HepG2 (cell line): ENCODE data around the gene RCAN2.

Experiments used
- ESRRA ChIP-seq: sonication (generic); formaldehyde crosslinking; IDR thresholded peaks from 2 replicates; pipeline ENCODE4 v1.5.1; 2020; ENCODE audit warnings: mild to moderate bottlenecking, low read depth, missing genetic modification reagents
- GATAD1 ChIP-seq: IDR thresholded peaks from 2 replicates; pipeline ENCODE4 v1.6.1; 2016; ENCODE audit warnings: missing genetic modification reagents, missing compliant biosample characterization
- MZF1 ChIP-seq: sonication (generic); formaldehyde crosslinking; IDR thresholded peaks from 2 replicates; pipeline ENCODE4 v1.8.1; 2023; ENCODE audit warnings: mild to moderate bottlenecking, missing genetic modification reagents, borderline replicate concordance
- RARA ChIP-seq: IDR thresholded peaks from 2 replicates; pipeline ENCODE4 v1.6.1; 2016; ENCODE audit warnings: missing genetic modification reagents, missing compliant biosample characterization
- TEAD3 ChIP-seq: optimal IDR thresholded peaks from 2 replicates; pipeline ENCODE3; 2016; ENCODE audit warnings: borderline replicate concordance
- ZBTB4 ChIP-seq: sonication (generic); formaldehyde crosslinking; IDR thresholded peaks from 2 replicates; pipeline ENCODE4 v1.4.0; 2020; ENCODE audit warnings: missing genetic modification reagents, mild to moderate bottlenecking, borderline replicate concordance
- ZNF18 ChIP-seq: sonication (generic); formaldehyde crosslinking; IDR thresholded peaks from 2 replicates; pipeline ENCODE4 v1.8.0; 2022; ENCODE audit warnings: mild to moderate bottlenecking, missing genetic modification reagents; ENCODE audit not compliant: insufficient replicate concordance
- ZNF24 ChIP-seq: fragments of 450-650 bp; IDR thresholded peaks from 2 replicates; pipeline ENCODE4 v1.6.1; 2017; ENCODE audit warnings: antibody characterized with exemption, mild to moderate bottlenecking
- TF ChIP-seq, protein P1 (sequence below): sonication (generic); formaldehyde crosslinking; IDR thresholded peaks from 2 replicates; pipeline ENCODE4 v1.8.0; 2022; ENCODE audit warnings: missing genetic modification reagents, mild to moderate bottlenecking, moderate library complexity, borderline replicate concordance
- TF ChIP-seq, protein P2 (sequence below): IDR thresholded peaks from 2 replicates; pipeline ENCODE4 v1.6.1; 2012; ENCODE audit warnings: inconsistent platforms
- TF ChIP-seq, protein P3 (sequence below): sonication (generic); formaldehyde crosslinking; IDR thresholded peaks from 2 replicates; pipeline ENCODE4 v1.5.0; 2020; ENCODE audit warnings: mild to moderate bottlenecking, missing genetic modification reagents, moderate library complexity

DNA sequence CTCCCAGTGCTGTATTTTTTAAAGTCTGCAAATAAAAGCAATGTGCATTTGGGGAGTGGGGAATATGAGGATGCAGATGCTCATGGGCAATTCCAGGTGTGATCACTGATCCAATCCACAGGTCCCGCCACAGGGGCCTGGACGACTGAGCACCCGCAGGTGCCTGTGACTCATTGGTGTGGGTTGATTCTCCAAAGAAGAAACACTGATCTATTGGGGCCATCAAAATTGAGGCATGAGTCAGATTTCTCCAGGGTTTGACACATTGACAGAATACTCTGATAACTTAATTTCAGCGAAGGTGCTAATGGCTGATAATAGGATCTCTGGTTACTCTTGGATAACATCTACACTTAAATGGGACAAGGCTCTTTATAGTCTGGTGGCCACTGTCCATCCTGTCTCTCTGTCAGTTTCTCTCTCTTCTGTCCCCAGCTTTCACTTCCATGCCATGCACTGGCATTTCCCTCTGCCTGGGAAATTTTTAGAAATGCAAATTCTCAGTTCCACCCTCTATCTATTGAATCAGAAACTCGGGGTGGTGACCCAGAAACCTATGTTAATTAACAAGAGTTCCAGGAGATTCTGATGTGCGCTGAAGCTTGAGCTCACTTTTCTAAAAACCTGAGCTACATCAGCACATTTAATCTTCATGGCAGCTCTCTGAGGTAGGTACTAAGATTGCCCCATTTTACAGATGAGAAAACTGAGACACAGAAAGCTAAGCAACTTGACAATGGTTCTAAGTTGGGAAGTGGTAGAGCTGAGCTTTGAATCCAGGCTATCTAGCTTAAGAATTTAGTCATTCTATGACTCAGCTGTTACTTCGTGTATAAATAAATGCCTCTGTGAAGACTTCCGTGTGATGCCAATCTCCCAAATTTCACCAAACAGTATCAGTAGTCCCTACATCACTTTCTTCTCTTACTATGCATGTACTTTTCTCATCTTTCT is 10.2 kb upstream of the RCAN2 start:
- no peak for TF ChIP-seq ZBTB4 (CRISPR knock-in tag)
- TF ChIP-seq, protein P1, sequence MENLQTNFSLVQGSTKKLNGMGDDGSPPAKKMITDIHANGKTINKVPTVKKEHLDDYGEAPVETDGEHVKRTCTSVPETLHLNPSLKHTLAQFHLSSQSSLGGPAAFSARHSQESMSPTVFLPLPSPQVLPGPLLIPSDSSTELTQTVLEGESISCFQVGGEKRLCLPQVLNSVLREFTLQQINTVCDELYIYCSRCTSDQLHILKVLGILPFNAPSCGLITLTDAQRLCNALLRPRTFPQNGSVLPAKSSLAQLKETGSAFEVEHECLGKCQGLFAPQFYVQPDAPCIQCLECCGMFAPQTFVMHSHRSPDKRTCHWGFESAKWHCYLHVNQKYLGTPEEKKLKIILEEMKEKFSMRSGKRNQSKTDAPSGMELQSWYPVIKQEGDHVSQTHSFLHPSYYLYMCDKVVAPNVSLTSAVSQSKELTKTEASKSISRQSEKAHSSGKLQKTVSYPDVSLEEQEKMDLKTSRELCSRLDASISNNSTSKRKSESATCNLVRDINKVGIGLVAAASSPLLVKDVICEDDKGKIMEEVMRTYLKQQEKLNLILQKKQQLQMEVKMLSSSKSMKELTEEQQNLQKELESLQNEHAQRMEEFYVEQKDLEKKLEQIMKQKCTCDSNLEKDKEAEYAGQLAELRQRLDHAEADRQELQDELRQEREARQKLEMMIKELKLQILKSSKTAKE = no peak
- no peak for TF ChIP-seq ESRRA
- no peak for TF ChIP-seq ZNF18 (CRISPR knock-in tag)
- no peak for TF ChIP-seq RARA (CRISPR knock-in tag)
- TF ChIP-seq, protein P2, sequence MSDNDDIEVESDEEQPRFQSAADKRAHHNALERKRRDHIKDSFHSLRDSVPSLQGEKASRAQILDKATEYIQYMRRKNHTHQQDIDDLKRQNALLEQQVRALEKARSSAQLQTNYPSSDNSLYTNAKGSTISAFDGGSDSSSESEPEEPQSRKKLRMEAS = no peak
- TF ChIP-seq, protein P3, sequence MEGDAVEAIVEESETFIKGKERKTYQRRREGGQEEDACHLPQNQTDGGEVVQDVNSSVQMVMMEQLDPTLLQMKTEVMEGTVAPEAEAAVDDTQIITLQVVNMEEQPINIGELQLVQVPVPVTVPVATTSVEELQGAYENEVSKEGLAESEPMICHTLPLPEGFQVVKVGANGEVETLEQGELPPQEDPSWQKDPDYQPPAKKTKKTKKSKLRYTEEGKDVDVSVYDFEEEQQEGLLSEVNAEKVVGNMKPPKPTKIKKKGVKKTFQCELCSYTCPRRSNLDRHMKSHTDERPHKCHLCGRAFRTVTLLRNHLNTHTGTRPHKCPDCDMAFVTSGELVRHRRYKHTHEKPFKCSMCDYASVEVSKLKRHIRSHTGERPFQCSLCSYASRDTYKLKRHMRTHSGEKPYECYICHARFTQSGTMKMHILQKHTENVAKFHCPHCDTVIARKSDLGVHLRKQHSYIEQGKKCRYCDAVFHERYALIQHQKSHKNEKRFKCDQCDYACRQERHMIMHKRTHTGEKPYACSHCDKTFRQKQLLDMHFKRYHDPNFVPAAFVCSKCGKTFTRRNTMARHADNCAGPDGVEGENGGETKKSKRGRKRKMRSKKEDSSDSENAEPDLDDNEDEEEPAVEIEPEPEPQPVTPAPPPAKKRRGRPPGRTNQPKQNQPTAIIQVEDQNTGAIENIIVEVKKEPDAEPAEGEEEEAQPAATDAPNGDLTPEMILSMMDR (CRISPR knock-in tag) = no peak
- no peak for TF ChIP-seq GATAD1 (CRISPR knock-in tag)
- TF ChIP-seq MZF1 (CRISPR knock-in tag) = no peak
- TF ChIP-seq TEAD3 (CRISPR knock-in tag) = no peak
- no peak for TF ChIP-seq ZNF24
